RPMI8226 (cell line): ENCODE data around the gene PTPRE.
"Not testable (repeated sequence)": the region's sequence is repeated elsewhere in the genome, so short reads cannot be mapped to it uniquely, and the experiment has no call there.

Source experiments
- DNase-seq: peaks from one replicate; pipeline ENCODE4 v3.0.0-alpha.2; 2015

Gene PTPRE

DNA sequence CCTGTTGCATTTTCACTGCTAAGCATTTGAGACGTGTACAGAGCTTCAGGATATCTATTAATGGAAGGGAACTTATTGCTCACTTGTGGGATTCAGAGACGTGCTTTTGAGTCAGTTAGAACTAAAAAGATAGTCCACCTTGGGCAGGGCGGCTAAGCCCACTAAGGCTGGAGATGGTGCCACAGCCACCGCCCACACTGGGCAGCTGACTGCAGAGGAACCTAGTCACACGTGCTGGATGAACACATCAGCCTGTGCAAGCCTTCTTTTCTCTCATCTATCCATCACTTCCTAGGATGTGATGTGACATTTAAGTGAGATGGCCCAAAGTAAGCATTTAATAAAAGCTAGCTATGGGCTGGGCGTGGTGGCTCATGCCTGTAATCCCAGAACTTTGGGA lies 78.0 kb downstream of the PTPRE start:
- DNase-seq, result no peak

GRCh38 chr10:127986531-127987466 lies 79.9 kb downstream of the PTPRE start:
- no peak for DNase-seq

- no peak for DNase-seq
These were observed 80.8 kb downstream of the PTPRE start for GRCh38 chr10:127987467-127988380.

GRCh38 chr10:127989481-127990012 lies 82.6 kb downstream of the PTPRE start:
- no peak for DNase-seq

DNA sequence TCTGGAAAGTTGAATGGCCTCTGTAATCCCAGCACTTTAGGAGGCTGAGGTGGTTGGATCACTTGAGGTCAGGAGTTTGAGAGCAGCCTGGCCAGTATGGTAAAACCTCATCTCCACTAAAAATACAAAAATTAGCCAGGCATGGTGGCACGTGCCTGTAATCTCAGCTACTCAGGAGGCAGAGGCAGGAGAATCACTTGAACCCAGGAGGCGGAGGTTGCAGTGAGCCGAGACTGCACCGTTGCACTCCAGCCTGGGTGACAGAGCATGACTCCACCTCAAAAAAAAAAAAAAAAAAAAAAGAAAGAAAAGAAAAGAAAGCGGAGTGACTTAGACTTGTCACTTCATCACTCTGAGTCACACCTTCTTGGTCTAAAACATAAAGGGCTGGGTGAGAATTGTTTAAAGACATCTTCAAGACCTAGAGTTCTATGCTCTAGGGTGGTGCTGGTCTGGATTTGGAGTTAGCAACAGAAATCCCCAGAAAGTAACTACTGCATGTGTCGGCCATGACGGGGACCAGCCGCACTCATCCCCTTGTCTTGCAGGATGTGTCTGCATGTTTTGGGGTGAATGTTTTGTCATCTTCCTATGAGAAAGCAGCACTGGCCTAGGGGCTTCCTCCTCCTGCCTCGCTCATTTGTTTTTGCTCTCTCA lies 83.4 kb downstream of the PTPRE start:
- DNase-seq, result not testable (repeated sequence)

DNA sequence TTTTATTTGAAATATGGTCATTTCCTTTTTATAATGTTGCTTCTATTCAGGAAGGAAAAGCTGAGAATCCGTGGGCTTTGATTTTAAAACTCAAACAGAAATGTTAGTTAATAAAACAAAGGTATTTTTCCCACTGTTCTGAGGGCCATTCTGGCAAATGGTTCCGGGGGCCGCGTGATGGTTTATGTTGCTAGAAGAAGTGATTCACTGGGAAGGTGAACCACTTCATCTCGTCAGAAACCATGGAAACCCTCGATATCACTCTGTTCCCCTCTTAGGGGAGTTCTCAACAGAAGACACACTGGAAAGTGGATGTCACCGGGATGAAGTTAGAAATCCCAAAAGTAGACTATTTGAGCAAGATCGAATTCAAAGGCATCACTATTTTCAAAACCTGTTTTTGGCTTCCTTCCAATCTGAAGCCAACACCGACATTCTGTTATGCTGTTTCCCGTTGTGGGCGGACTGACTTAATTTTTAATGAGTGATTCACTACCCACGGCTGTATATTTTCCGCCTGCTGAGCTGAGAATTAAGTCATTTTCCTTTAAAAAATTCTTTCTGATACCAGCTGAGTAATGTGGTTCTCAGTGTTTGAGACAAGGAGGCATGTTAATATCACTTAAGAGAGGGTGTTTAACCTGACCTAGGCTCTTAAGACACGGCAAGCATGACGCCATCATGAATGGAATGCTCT lies 84.1 kb downstream of the PTPRE start:
- no peak for DNase-seq

DNA sequence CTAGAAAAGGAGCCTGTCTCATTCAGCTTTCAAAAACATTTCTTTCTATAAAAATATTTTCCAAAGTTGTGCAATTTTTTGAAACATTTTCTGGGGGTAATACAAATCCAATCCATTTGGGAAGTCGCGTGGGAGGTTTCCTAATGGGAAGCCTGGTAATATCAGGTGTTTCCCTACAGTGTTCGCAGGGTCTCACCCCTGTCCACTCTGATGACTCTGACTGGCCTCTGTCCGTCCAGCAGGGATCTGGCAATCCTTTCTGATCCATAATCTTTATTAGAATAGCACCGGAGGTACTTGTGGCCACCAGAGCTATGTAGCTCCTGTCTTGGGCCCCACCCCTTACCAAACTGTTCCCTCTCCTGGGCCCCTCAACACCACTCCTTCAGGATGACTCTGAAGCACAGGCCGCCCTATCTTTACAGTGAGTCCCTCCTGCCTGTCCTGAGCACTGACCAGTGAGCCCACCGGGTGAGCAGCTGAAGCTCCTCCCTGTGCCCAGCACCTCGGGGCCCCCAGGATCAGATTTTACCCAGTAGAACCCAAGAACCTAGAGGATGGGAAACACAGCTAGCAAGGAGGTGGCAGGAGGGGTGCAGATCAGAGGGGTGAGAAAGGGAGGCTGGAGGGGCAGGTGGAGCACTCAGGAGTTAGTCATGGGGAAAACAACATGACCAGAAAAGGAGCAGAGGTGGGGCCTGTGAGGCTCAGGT lies 84.8 kb downstream of the PTPRE start:
- no peak for DNase-seq

- DNase-seq, result peak; percentile 24
These were observed 85.5 kb downstream of the PTPRE start for GRCh38 chr10:127992376-127992775.

DNA sequence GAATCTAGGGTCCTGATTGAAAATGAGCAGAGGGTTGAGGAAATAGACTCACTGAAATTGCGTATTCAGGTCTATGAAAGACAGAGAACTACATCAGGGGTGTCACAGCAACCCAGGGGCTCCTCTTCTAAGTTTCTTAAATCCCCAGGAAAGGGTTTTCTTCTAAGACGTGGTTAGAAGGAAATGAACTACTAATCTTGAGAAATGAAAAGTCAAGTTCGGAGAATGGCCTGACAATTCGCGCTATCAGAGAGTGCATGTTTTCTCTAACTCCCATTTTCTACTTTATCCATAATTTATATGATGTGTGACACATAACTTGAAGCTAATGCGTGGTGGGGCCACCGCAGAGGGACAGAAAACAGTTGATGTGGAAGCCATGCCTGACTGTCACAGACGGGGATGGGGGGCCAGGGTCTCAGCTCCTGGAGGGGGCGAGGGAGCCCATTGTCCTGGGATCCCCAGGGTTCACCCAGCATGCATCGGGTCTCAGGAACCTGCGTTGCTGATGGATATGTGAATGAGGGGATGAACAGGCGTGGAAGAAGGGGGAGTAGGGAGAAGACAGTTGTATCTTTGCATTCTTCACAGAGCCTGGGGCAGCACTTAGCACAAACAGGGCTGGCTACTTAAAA lies 86.3 kb downstream of the PTPRE start:
- no peak for DNase-seq

- DNase-seq, result no peak
These were observed 89.0 kb downstream of the PTPRE start for GRCh38 chr10:127995939-127996338.

GRCh38 chr10:127996586-127996985 lies 89.7 kb downstream of the PTPRE start:
- DNase-seq, result no peak

GRCh38 chr10:127997271-127997670 lies 90.4 kb downstream of the PTPRE start:
- DNase-seq, result no peak

DNA sequence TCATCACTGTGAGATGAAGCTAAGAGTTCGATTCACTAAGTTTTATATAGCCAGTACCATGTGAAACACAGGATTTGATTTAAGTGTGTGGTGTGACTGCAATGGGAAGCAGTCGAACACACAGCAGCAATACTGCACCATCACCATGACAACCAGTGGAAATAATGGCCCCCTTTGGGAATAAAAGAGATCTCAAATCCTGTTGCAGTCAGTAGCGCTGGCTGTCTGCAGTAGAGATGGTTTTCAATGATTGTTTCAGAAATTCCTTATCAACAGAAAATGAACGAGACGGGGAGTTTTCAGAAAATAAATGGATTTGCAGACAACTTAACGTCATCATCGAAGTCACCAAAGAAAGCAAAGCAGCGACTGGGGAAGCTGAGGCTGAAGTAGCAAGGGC lies 91.0 kb downstream of the PTPRE start:
- no peak for DNase-seq

DNA sequence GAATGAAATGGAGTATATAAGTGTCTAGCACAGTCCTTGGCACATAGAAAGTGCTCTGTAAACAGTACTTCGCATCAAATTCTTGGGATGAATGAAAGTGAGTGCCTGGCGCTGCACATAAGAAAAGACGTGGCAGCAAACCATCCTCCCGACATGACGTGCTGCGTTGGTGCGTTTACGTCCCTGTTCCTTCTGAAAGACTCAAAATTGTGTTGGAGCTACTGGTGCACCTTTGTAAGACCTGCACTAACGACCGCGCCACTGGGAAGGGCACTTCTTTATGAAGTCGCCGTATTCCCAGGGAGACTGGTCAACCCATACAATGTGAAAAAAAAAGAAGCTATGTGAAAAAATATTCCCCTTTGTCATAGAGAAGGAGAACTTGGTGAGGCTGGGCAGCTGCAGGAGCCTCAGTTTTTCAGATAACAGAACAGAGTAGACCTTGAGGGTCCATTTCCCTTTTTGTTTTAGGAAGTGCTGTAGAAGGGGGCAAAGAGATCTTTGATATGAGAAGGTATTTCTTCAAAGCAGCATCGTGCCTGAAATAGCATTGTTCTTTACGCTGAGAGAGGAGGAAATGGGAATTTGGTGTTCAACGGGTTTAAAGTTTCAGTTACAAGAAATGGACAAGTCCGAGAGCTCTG lies 91.7 kb downstream of the PTPRE start:
- DNase-seq, result no peak

- no peak for DNase-seq
These were observed 92.6 kb downstream of the PTPRE start for GRCh38 chr10:127999297-128000129.

DNA sequence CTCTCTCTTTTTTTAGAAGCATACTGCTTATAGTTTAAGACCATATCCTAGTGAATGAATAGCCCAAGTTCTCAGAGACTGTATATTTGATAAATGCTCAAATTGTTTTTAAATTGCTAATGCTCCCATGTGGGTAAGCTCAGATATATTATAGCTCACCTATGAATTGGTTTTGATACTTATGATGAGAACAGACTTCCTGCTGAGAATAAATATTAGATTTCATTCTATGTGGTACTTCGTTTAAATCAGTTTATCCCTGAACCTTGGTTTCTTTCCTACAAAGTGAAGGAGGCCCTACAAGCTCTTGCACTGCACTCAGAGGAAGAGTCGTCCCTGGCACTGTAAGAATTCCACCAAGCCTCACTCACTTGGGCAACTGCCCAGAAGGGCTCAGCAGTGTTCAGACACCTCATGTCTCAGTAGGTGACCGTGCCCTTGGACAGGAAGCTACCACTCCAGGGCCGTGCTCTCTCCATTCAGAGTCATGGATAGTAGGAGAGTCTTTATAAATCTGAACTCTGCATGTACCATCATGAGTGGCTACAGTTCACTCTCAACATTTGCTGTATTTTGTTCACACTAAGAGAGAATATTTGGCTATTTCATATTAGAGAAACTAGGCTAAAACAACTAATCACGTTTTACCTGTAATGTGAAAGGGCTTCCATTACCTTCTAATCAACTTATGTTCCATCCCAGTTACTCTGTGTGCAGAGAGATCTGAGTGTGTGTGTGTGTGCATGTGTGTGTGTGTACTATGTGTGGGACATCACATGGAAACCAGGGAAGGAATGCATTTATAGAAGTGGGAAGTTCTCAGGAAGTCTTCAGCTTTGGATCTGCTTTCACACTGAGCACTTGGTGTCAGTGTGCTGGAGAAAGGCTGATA lies 93.8 kb downstream of the PTPRE start:
- DNase-seq, result no peak

- DNase-seq, result no peak
These were observed 94.5 kb downstream of the PTPRE start for GRCh38 chr10:128001363-128001745.

DNA sequence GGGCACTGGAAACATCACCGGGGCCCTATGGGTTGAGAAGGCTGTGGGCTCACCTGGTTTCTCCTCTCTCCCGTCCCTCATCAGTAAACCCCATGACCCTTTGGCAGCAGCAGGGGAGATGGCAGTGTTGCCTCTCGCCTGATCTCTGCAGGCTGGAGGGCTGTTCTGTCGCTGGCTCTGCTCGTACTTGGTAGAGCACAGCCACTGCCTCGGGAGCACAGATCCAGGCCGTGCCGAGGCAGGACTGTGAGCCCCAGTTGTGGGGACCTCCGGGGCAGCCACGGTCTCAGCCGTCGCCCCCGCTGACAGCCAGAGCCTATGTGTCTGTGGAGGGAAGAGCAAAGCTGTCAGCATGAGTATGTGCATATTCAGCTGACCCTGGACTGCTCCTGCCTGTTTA lies 94.9 kb downstream of the PTPRE start:
- DNase-seq, result no peak

DNA sequence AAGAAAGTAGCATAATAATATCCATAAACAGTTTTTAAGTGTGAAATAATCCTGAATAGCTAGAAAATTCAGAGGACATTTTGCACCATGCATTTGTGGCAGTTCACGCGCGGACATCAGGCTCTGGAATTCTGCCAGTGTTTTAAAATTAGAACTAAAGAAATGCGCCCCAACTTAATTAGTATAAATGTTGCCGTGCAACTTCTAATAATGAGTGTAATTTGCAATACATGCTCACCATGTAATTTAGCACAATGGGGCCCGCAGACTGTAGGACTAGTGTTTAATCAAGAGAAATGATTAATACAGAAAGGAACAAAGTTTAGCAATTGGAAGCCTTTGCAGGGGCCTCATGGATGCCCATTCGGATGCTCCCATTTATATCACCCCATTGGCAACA lies 96.6 kb downstream of the PTPRE start:
- DNase-seq, result no peak
